GM12891 (cell line): Measurements from ENCODE around the gene AP1M1.

Experiments used
- PAX5 ChIP-seq: IDR thresholded peaks from 2 replicates; pipeline ENCODE4 v1.6.1; 2011; ENCODE audit warnings: low read length, moderate library complexity, mild to moderate bottlenecking; ENCODE audit not compliant: insufficient read depth, severe bottlenecking
- POLR2A ChIP-seq: IDR thresholded peaks from 2 replicates; pipeline ENCODE4 v1.6.1; 2011; ENCODE audit warnings: low read depth, low read length, control low read depth
- POLR2AphosphoS5 ChIP-seq: IDR thresholded peaks from 2 replicates; pipeline ENCODE4 v1.6.1; 2011; ENCODE audit warnings: low read depth, low read length, control low read depth
- POU2F2 ChIP-seq: IDR thresholded peaks from 2 replicates; pipeline ENCODE4 v1.6.1; 2011; ENCODE audit warnings: low read depth, mild to moderate bottlenecking, control low read depth, low read length, moderate library complexity
- SPI1 ChIP-seq: IDR thresholded peaks from 2 replicates; pipeline ENCODE4 v1.6.1; 2011; ENCODE audit warnings: low read depth, low read length, control low read depth
- TAF1 ChIP-seq: IDR thresholded peaks from 2 replicates; pipeline ENCODE4 v1.6.1; 2011; ENCODE audit warnings: low read depth, low read length, control low read depth

DNA sequence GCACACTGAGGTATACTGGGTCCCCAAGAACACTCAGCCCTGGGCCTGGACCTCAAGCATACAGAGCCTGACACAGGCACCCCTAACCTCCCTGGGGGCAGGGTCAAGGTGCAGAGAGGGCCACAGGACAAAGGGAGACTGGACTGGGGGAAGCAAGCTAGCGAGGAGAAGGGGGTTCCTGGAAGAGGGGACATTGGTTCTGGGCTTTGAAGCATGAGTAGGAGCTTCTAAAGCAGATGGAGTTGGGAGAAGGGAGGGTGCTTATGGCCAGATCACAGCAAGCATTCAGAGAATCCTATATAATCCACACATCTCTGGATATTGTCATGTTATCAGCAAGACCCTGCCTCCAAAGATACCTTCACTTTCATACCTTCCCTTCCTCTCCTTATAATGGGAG lies 27.6 kb upstream of the AP1M1 start:
- TF ChIP-seq TAF1: no peak
- no peak for TF ChIP-seq POLR2A
- no peak for TF ChIP-seq SPI1
- no peak for TF ChIP-seq POLR2AphosphoS5
- no peak for TF ChIP-seq PAX5
- TF ChIP-seq POU2F2: no peak
